Mesenchymal stem cell (in vitro differentiated cells and primary cell): Measurements from ENCODE around the gene ALKBH4.

Experiments
- DNase-seq: peaks from one replicate; pipeline ENCODE4 v3.0.0-alpha.2; 2013
- H2AFZ ChIP-seq: one replicate; pipeline ENCODE4 v1.6.1; 2013; ENCODE audit warnings: low read depth, mild to moderate bottlenecking, control low read depth, inconsistent platforms, low read length, moderate library complexity
- H2AK5ac ChIP-seq: 2 replicates; pipeline ENCODE4 v1.6.1; 2013; ENCODE audit warnings: low read length, moderate library complexity, mild to moderate bottlenecking, inconsistent platforms; ENCODE audit not compliant: severe bottlenecking
- H2BK120ac ChIP-seq: one replicate; pipeline ENCODE4 v1.6.1; 2013; ENCODE audit warnings: low read depth, mild to moderate bottlenecking, inconsistent platforms, low read length, moderate library complexity
- H2BK12ac ChIP-seq, 2 experiments: one replicate each; pipeline ENCODE4 v1.6.1; 2013; ENCODE audit warnings: inconsistent platforms in 2 of 2, low read length in 2 of 2, mild to moderate bottlenecking in 2 of 2, moderate library complexity in 2 of 2, control low read depth in 1 of 2
- H2BK15ac ChIP-seq: one replicate; pipeline ENCODE4 v1.6.1; 2013; ENCODE audit warnings: mild to moderate bottlenecking, low read depth, inconsistent platforms; ENCODE audit not compliant: poor library complexity, severe bottlenecking
- H2BK5ac ChIP-seq: 2 replicates; pipeline ENCODE4 v1.6.1; 2013; ENCODE audit warnings: low read depth, mild to moderate bottlenecking, low read length, control low read depth, inconsistent platforms; ENCODE audit not compliant: poor library complexity, severe bottlenecking
- H3K14ac ChIP-seq, 2 experiments: one replicate each; pipeline ENCODE4 v1.6.1; 2013; ENCODE audit warnings: inconsistent platforms in 2 of 2, low read length in 2 of 2, control low read depth in 1 of 2, mild to moderate bottlenecking in 1 of 2, moderate library complexity in 1 of 2
- H3K18ac ChIP-seq, 2 experiments: one replicate each; pipeline ENCODE4 v1.6.1; 2013; ENCODE audit warnings: inconsistent platforms in 2 of 2, low read length in 2 of 2, control low read depth in 1 of 2, low read depth in 1 of 2, mild to moderate bottlenecking in 1 of 2
- H3K23ac ChIP-seq, 2 experiments: one replicate each; pipeline ENCODE4 v1.6.1; 2013; ENCODE audit warnings: inconsistent platforms in 2 of 2, low read length in 2 of 2, mild to moderate bottlenecking in 2 of 2, moderate library complexity in 2 of 2, control low read depth in 1 of 2
- H3K27ac ChIP-seq: 2 replicates; pipeline ENCODE4 v1.5.1; 2013; ENCODE audit warnings: mild to moderate bottlenecking, moderate library complexity, low read length, control low read depth, inconsistent platforms; ENCODE audit not compliant: poor library complexity, severe bottlenecking
- H3K27me3 ChIP-seq, 2 experiments: 2 replicates each; pipeline versions ENCODE4 v1.6.1 to v1.7.0; 2013; ENCODE audit warnings: low read length in 2 of 2, mild to moderate bottlenecking in 2 of 2, moderate library complexity in 2 of 2, control low read depth in 1 of 2, inconsistent platforms in 1 of 2; ENCODE audit not compliant: control insufficient read depth in 1 of 2, insufficient read depth in 1 of 2
- H3K36me3 ChIP-seq, 2 experiments: 2 replicates each; pipeline versions ENCODE4 v1.6.1 to v1.7.0; 2013; ENCODE audit warnings: low read length in 2 of 2, control low read depth in 1 of 2, inconsistent platforms in 1 of 2, low read depth in 1 of 2, mild to moderate bottlenecking in 1 of 2; ENCODE audit not compliant: insufficient read depth in 2 of 2, control insufficient read depth in 1 of 2
- H3K4ac ChIP-seq, 2 experiments: one replicate each; pipeline ENCODE4 v1.6.1; 2013; ENCODE audit warnings: inconsistent platforms in 2 of 2, low read length in 2 of 2, mild to moderate bottlenecking in 2 of 2, moderate library complexity in 2 of 2, control low read depth in 1 of 2, low read depth in 1 of 2
- H3K4me1 ChIP-seq: 2 replicates; pipeline ENCODE4 v1.6.1; 2013; ENCODE audit warnings: low read depth, low read length, control low read depth; ENCODE audit not compliant: control insufficient read depth, insufficient read depth
- H3K4me2 ChIP-seq: 2 replicates; pipeline ENCODE4 v1.6.1; 2013; ENCODE audit warnings: low read length, mild to moderate bottlenecking, inconsistent platforms; ENCODE audit not compliant: poor library complexity, severe bottlenecking
- H3K4me3 ChIP-seq, 2 experiments: 2 replicates each; pipeline versions ENCODE4 v1.5.1 to v1.7.0; 2013; ENCODE audit warnings: low read length in 2 of 2, mild to moderate bottlenecking in 2 of 2, control low read depth in 1 of 2, low read depth in 1 of 2; ENCODE audit not compliant: insufficient read depth in 1 of 2
- H3K79me1 ChIP-seq: replicated peaks from 2 replicates; pipeline ENCODE4 v1.6.1; 2013; ENCODE audit warnings: mild to moderate bottlenecking, control low read depth, low read length, inconsistent platforms; ENCODE audit not compliant: poor library complexity, severe bottlenecking
- H3K9ac ChIP-seq: 2 replicates; pipeline ENCODE4 v1.7.0; 2013; ENCODE audit warnings: mild to moderate bottlenecking, low read length, moderate library complexity
- H3K9me3 ChIP-seq: 2 replicates; pipeline ENCODE4 v1.7.0; 2013; ENCODE audit warnings: mild to moderate bottlenecking, low read length; ENCODE audit not compliant: control insufficient read depth
- H4K8ac ChIP-seq: one replicate; pipeline ENCODE4 v1.6.1; 2013; ENCODE audit warnings: inconsistent platforms, mild to moderate bottlenecking, low read length, moderate library complexity
- H4K91ac ChIP-seq: one replicate; pipeline ENCODE4 v1.6.1; 2013; ENCODE audit warnings: mild to moderate bottlenecking, low read length, inconsistent platforms
- WGBS: methylation state at CpG from one replicate; pipeline ENCODE4 v1.1.7; 2013; ENCODE audit warnings: mixed read lengths; 5-methylcytosine and 5-hydroxymethylcytosine counted together

Gene ALKBH4

GRCh38 chr7:102433219-102434038 is 31.2 kb downstream of the ALKBH4 start, which contains the start of gene ORAI2:
Gene ORAI2 (plus strand): TSS chr7:102433575. CDS start chr7:102438957, 5,382 bp downstream.
- Histone ChIP-seq H3K23ac (peak within 1 kb of the TSS in 1 of 2 experiments; percentile 81), H3K4me2 (peak within 1 kb of the TSS; percentile 77), H2BK15ac (peak within 1 kb of the TSS; percentile 98), H2BK12ac (peak within 1 kb of the TSS; percentile 38 to 88), H3K9me3 (no peaks in the 10 kb centered on the region), H4K8ac (peak within 1 kb of the TSS; percentile 95), H3K79me1 (peaks cover 19% of the 10 kb centered on the region), H3K36me3 (peaks cover 7 to 19% of the 10 kb centered on the region in 2 experiments), H3K4me1 (peaks cover 31% of the 10 kb centered on the region), H3K4ac (peak within 1 kb of the TSS; percentile 92 to 97), H3K27ac (peak within 1 kb of the TSS; percentile 92), H2BK5ac (peak within 1 kb of the TSS; percentile 90), H4K91ac (peak within 1 kb of the TSS; percentile 99), H3K18ac (peak within 1 kb of the TSS; percentile 88 to 98), H2BK120ac (peak within 1 kb of the TSS; percentile 90), H3K27me3 (no peaks in the 10 kb centered on the region), H3K9ac (peak within 1 kb of the TSS; percentile 90), H3K4me3 (peak within 1 kb of the TSS; percentile 88), H3K14ac (peak within 1 kb of the TSS in 1 of 2 experiments; percentile 97), H2AFZ (peak within 1 kb of the TSS; percentile 85), H2AK5ac (no peak within 1 kb of the TSS)
- DNase-seq: peak; percentile 72
- WGBS: 1% methylated on average over 56 of the region's 90 CpGs

DNA sequence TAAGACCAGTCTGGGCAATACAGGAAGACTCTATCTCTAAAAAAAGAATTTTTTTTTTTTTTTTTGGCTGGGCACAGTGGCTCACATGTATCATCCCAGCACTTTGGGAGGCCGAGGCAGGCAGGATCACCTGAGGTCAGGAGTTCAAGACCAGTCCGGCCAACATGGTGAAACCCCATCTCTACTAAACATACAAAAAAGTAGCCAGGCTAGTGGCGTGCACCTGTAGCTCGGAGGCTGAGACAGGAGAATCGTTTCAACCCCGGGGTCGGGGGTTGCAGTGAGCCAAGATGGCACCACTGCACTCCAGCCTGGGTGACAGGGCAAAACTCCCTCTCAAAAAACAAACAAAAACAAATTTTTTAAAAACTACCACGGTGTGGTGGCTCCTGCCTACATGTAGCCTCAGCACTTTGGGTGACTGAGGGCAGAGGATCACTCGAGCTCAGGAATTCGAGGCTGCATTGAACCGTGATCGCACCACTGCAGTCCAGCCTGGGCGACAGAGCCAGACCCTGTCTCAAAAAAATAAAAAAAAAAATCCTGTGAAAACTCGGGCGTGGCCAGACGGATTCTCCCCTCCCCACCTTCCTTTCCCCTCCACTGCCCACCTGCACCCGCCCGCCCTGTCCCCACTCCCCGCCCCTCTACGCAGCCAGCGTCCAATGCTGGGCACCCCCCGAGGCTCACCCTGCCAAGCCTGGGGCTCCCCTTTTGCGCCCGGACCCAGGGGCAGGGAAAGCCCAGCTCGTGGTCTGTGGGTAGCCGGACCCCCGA is 32.0 kb downstream of the ALKBH4 start:
- Histone ChIP-seq H3K4me2 (peak overlapping the region; percentile 77), H2AK5ac (no peak overlapping the region), H2AFZ (peak overlapping the region; percentile 85), H3K79me1 (peaks cover 19% of the 10 kb centered on the region), H3K36me3 (peaks cover 10 to 19% of the 10 kb centered on the region in 2 experiments), H3K14ac (peak overlapping the region in 1 of 2 experiments; percentile 78), H4K91ac (peak overlapping the region; percentile 99), H3K9me3 (no peaks in the 10 kb centered on the region), H3K23ac (no peak overlapping the region), H2BK5ac (peak overlapping the region; percentile 90), H2BK15ac (peak overlapping the region; percentile 98), H3K27ac (peak overlapping the region; percentile 92), H3K4me3 (peak overlapping the region; percentile 75 to 88), H3K18ac (peak overlapping the region; percentile 86 to 92), H3K4me1 (peaks cover 31% of the 10 kb centered on the region), H4K8ac (peak overlapping the region; percentile 95), H3K4ac (peak overlapping the region; percentile 92 to 97), H2BK120ac (peak overlapping the region; percentile 90), H2BK12ac (peak overlapping the region; percentile 38 to 59), H3K9ac (peak overlapping the region; percentile 90), H3K27me3 (no peaks in the 10 kb centered on the region)
- no peak for DNase-seq
- 42% methylated on average over 27 of the region's 27 CpGs for WGBS

- H3K23ac ChIP-seq: peak overlapping the region in 1 of 2 experiments; percentile 23
- H3K14ac ChIP-seq: peak overlapping the region in 1 of 2 experiments; percentile 30
- H3K4me1 ChIP-seq: peaks cover 32% of the 10 kb centered on the region
- peak overlapping the region in 1 of 2 experiments; percentile 44 for H3K4ac ChIP-seq
- H3K36me3 ChIP-seq: peaks cover 18 to 23% of the 10 kb centered on the region in 2 experiments
- H2BK120ac ChIP-seq: no peak overlapping the region
- H4K8ac ChIP-seq: no peak overlapping the region
- H3K4me2 ChIP-seq: peak overlapping the region; percentile 51
- peak overlapping the region in 1 of 2 experiments; percentile 68 for H2BK12ac ChIP-seq
- no peak overlapping the region for H3K4me3 ChIP-seq
- H3K27me3 ChIP-seq: no peaks in the 10 kb centered on the region
- no peak overlapping the region for H2BK15ac ChIP-seq
- H2AFZ ChIP-seq: no peak overlapping the region
- H4K91ac ChIP-seq: no peak overlapping the region
- 60% methylated on average over 17 of the region's 17 CpGs for WGBS
- peak overlapping the region in 1 of 2 experiments; percentile 93 for H3K18ac ChIP-seq
- DNase-seq: peak; percentile 41
- no peaks in the 10 kb centered on the region for H3K9me3 ChIP-seq
- peak overlapping the region; percentile 92 for H3K27ac ChIP-seq
- H2AK5ac ChIP-seq: no peak overlapping the region
- H2BK5ac ChIP-seq: no peak overlapping the region
- peaks cover 17% of the 10 kb centered on the region for H3K79me1 ChIP-seq
- no peak overlapping the region for H3K9ac ChIP-seq
These were observed 32.9 kb downstream of the ALKBH4 start for GRCh38 chr7:102431617-102432298.
